Right atrium auricular region (tissue), 2 donors: ENCODE data around the gene MOB2. TPM values are rescaled to one million over a fixed set of nuclear protein-coding genes. Genes with fewer than 3 reads are reported as not detected.

Experiments used
- DNase-seq: peaks from one replicate; pipeline ENCODE4 v3.0.0-alpha.2; 2019; ENCODE audit warnings: low spot score
- H3K27ac ChIP-seq, 2 donors: fragments of 200-600 bp; sonication (generic); 1 replicate in 1 of 2; 2 replicates in 1 of 2; pipeline ENCODE4 v1.5.1; 2016 to 2019
- H3K27me3 ChIP-seq, 2 donors: fragments of 200-600 bp; sonication (generic); one replicate each; pipeline versions ENCODE4 v1.5.1 to v1.6.0; 2017 to 2019
- H3K36me3 ChIP-seq: fragments of 200-600 bp; sonication (generic); one replicate; pipeline ENCODE4 v1.5.1; 2016
- H3K4me1 ChIP-seq, 2 donors: fragments of 200-600 bp; sonication (generic); one replicate each; pipeline versions ENCODE4 v1.5.1 to v1.6.0; 2017 to 2019
- H3K4me3 ChIP-seq, 2 donors: fragments of 200-600 bp; sonication (generic); 1 replicate in 1 of 2; 2 replicates in 1 of 2; pipeline ENCODE4 v1.5.1; 2017 to 2019; ENCODE audit warnings: mild to moderate bottlenecking in 1 of 2, moderate library complexity in 1 of 2
- H3K9me3 ChIP-seq, 2 donors: fragments of 200-600 bp; sonication (generic); one replicate each; pipeline ENCODE4 v1.5.1; 2019
- CTCF ChIP-seq, 2 donors: fragments of 200-600 bp; sonication (generic); IDR thresholded peaks; one replicate each; pipeline ENCODE4 v1.5.1; 2019; ENCODE audit warnings: antibody characterized with exemption in 2 of 2
- total RNA-seq, 2 donors: library from RNA; depleted of rRNA; stranded (reverse); fragments of >200 nt; gene quantifications; one replicate each; pipeline ENCODE4 v1.1.0, GENCODE V29; 2016

Gene MOB2
- total RNA-seq, 2 donors from 2014 or later = 22.0 to 27.9 TPM

- no peak for TF ChIP-seq CTCF (IDR thresholded peaks at IDR 0.05)
- Histone ChIP-seq H3K36me3 (no peaks in the 10 kb centered on the region), H3K27me3 (no peaks in the 10 kb centered on the region), H3K9me3 (peaks cover 9 to 25% of the 10 kb centered on the region in 2 donors), H3K4me3 (no peak overlapping the region), H3K27ac (no peak overlapping the region), H3K4me1 (no peaks in the 10 kb centered on the region)
- no peak for DNase-seq
Measured at GRCh38 chr11:1422481-1422880, 64.1 kb downstream of the MOB2 start.

DNA sequence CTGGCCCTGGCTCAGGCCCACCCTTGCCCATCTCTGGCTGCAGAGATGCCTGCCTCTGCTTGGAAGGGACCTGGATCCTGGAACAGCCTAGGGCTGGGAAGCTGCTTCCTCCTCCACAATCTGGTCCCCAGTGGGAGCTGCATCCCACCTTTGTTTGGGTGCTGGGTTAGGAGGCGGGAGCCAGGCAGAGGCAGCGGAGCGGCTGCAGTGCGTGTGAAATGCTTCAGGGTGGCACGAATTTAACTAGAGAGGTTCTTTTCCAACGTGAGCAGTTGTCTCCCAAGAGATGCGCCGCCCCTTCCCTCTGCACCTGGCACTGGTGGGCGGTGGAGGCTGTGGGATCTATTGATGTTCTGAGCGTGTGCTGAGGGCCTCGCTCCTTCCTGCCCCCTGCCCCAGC lies 65.3 kb downstream of the MOB2 start:
- DNase-seq = no peak
- TF ChIP-seq CTCF (IDR thresholded peaks at IDR 0.05) = no peak
- Histone ChIP-seq H3K4me3 (no peak overlapping the region), H3K4me1 (no peaks in the 10 kb centered on the region), H3K9me3 (peaks cover 15 to 37% of the 10 kb centered on the region in 2 donors), H3K27ac (no peak overlapping the region), H3K36me3 (no peaks in the 10 kb centered on the region), H3K27me3 (no peaks in the 10 kb centered on the region)

- TF ChIP-seq CTCF (IDR thresholded peaks at IDR 0.05) = no peak
- Histone ChIP-seq H3K27me3 (no peaks in the 10 kb centered on the region), H3K4me3 (no peak overlapping the region), H3K4me1 (no peaks in the 10 kb centered on the region), H3K27ac (no peak overlapping the region), H3K36me3 (no peaks in the 10 kb centered on the region), H3K9me3 (peaks cover 15 to 43% of the 10 kb centered on the region in 2 donors)
- no peak for DNase-seq
Measured at GRCh38 chr11:1419811-1420210, 66.8 kb downstream of the MOB2 start.

Other genes with a start within 250 kb of the MOB2 start
- gene TOLLIP, start 177.1 kb downstream of the MOB2 start, total RNA-seq = 10 to 100 TPM; 29.6 to 41.0 TPM
- gene BRSK2, start 96.8 kb downstream of the MOB2 start, total RNA-seq = under 1 TPM; 0.19 to 0.51 TPM
- 10 to 100 TPM in 1 of 2 donors, 1 to 10 TPM in 1; 4.4 to 24.5 TPM for gene DUSP8, start 85.5 kb upstream of the MOB2 start, total RNA-seq
- gene KRTAP5-1, start 98.5 kb upstream of the MOB2 start, total RNA-seq = not detected
- not detected for gene KRTAP5-2, start 111.5 kb upstream of the MOB2 start, total RNA-seq
- gene KRTAP5-3, start 121.7 kb upstream of the MOB2 start, total RNA-seq = not detected
- gene KRTAP5-4, start 135.4 kb upstream of the MOB2 start, total RNA-seq = not detected
- gene KRTAP5-5, start 143.0 kb upstream of the MOB2 start, total RNA-seq = not detected
- not detected for gene KRTAP5-6, start 210.4 kb upstream of the MOB2 start, total RNA-seq